GM12891 (cell line): ENCODE data around the gene ZCCHC7.

ENCODE experiments used
- PAX5 ChIP-seq: IDR thresholded peaks from 2 replicates; pipeline ENCODE4 v1.6.1; 2011; ENCODE audit warnings: low read length, moderate library complexity, mild to moderate bottlenecking; ENCODE audit not compliant: insufficient read depth, severe bottlenecking
- POLR2A ChIP-seq: IDR thresholded peaks from 2 replicates; pipeline ENCODE4 v1.6.1; 2011; ENCODE audit warnings: low read depth, low read length, control low read depth
- POLR2AphosphoS5 ChIP-seq: IDR thresholded peaks from 2 replicates; pipeline ENCODE4 v1.6.1; 2011; ENCODE audit warnings: low read depth, low read length, control low read depth
- POU2F2 ChIP-seq: IDR thresholded peaks from 2 replicates; pipeline ENCODE4 v1.6.1; 2011; ENCODE audit warnings: low read depth, mild to moderate bottlenecking, control low read depth, low read length, moderate library complexity
- SPI1 ChIP-seq: IDR thresholded peaks from 2 replicates; pipeline ENCODE4 v1.6.1; 2011; ENCODE audit warnings: low read depth, low read length, control low read depth
- TAF1 ChIP-seq: IDR thresholded peaks from 2 replicates; pipeline ENCODE4 v1.6.1; 2011; ENCODE audit warnings: low read depth, low read length, control low read depth

DNA sequence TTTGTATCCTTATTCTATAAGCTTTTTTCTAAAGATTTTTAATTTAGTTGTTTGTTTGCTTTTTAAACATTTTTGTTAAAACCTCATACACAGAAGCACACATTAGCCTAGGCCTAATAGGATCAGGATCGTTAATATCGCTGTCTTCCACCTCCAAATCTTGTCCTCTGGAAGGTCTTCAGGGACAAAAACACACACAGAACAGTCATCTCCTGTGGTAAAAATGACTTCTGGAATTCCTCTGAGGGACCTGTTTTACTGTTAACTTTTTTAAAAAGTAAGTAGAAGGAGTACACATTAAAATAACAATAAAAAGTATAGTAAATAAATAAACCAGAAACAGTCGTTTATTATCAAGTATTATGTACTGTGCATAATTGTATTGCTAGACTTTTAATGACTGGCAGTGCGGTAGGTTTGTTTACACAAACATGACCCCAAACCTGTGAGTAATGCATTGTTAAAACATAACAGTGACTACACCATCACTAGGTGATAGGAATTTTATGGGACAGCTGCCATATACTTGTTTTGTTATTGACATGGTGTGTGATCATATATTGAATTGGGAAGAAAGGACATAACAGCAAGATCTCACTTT, 109.6 kb downstream of the ZCCHC7 start:
- no peak for TF ChIP-seq POLR2A
- no peak for TF ChIP-seq TAF1
- no peak for TF ChIP-seq POU2F2
- TF ChIP-seq POLR2AphosphoS5: no peak
- no peak for TF ChIP-seq SPI1
- TF ChIP-seq PAX5: no peak
